GM18507 (cell line): Measurements from ENCODE around the gene ABCB1.

ENCODE experiments used
- DNase-seq: peaks from one replicate; pipeline ENCODE4 v3.0.0; 2011; ENCODE audit warnings: low read depth; ENCODE audit not compliant: insufficient read length; ENCODE audit errors: extremely low spot score
- FAIRE-seq: peaks from 2 replicates; lab custom pipeline; 2011; peaks lifted over from hg19 to GRCh38; lab: Jason Lieb, UNC

The ABCB1 gene

DNA sequence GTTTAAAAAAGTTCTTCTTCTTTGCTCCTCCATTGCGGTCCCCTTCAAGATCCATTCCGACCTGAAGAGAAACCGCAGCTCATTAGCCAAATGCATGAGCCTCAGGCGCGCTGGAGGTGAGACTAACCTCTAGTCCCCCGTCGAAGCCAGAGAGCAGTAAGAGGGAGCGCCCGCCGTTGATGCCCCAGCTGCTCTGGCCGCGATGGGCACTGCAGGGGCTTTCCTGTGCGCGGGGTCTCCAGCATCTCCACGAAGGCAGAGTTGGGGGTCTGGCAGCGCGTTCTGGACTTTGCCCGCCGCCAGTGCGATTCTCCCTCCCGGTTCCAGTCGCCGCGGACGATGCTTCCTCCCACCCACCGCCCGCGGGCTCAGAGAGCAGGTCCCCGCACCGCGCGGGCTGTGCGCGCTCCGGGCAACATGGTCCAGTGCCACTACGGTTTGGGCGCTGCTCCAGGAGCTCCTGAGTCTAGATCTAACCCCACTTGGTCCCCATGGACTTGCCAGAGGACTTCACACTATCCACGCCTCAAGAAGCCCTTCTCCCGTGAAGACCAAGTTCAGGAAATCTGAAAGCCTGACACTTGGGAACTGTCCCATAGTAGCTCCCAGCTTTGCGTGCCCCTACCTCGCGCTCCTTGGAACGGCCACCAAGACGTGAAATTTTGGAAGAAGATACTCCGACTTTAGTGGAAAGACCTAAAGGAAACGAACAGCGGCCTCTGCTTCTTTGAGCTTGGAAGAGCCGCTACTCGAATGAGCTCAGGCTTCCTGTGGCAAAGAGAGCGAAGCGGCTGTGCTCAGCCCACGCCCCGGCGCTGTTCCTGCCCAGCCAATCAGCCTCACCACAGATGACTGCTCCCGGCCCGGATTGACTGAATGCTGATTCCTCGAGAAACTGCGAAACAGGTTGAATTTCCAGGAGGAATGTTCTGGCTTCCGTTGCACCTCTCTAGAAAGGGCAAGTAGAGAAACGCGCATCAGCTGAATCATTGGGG is at the start of gene ABCB1:
TSS of gene ABCB1 (minus strand) at position 755 of the 995 bp plus-strand sequence. CDS start at position 55, 700 bp downstream.
- no peak for DNase-seq
- peak; percentile 72 for FAIRE-seq

DNA sequence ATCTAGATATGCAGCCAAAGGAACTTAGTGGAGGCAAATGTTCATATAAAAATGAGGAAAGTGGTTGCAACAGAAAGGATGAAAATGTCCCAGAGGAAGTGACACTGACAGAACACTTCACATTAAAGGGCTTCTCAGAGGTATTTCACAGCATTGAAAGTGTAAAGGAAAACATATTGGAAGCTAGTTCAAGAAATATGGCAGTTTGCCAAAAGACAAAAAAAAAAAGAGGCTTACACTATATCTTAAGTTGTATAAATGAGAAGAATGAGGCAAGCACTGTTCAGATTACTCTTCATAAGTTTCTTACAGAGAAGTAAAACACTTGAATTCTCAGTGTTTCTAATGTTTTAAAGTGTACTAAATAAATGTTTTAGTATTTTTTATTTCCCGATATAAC is 47.6 kb upstream of the ABCB1 start:
- no peak for DNase-seq
- FAIRE-seq: no peak

DNA sequence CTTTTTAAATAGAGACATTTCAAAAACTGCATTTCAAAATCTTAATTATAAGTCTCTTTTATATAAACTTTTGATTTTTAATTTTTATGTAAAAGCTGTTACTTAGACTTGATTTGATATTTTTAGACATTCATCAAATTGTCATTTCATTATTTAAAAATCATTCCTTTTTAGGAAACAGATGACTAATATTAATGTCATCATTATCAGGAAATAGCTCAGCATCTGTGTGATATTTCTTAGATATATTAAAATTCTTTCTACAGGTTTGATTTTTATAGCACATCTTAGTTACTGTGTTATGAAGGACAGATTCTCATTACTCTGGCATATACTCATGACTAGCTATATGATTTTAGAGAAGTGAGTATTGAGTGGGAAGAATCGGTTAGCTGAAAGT is 44.8 kb upstream of the ABCB1 start:
- DNase-seq: no peak
- FAIRE-seq: no peak

DNA sequence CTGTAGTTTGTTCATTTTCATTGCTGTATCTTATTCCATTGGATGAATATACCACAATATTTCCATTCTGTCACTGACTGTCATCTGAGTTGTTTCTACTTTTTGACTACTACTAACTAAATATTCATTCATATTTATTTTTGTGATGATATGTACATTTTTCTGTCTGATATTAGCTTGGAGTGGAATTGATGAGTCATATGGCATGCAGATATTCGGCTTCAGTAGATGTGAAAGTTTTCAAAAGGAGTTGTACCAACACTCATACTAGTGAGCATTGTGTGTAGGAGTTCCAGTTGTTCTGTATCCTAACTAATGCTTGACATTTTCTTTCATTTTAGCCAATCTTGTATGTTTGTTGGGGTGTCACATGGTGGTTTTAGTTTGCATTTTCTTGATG is 35.2 kb upstream of the ABCB1 start:
- DNase-seq (no peak), FAIRE-seq (no peak)

DNA sequence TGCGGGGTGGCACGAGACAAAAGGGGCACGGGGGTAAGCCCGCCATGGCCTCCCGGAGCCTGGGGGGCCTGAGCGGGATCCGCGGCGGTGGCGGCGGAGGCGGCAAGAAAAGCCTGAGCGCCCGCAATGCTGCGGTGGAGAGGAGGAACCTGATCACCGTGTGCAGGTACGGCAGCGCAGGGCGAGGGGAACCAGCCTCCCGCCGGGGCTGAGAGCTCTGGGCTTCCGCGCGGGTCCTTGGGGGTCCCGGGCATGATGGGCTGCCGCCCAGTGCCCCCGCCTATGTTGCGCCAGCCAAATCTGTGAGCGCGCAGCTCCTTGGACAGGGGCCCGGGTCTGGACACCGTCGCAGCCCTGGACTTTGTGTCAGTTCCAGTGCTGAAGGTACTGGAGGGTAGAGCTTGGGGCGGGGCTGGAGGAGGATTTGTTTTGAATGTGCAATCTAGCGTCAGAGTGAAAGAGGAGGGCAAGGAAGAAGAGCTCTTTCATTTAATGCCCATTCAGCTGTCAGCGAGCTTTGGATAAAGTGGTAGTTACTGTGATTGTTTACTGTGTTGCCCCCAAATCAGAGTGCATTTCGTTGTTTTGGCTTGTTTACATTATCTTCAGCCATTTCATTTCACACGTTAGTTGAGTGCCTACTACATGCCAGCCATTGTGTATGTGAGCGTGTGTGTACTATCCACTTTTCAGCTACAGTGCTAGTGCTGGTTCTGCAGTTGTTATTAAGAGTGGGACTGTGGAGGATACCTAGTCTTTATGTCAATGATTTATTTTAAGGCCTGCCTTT is 28.3 kb upstream of the ABCB1 start:
- FAIRE-seq (no peak), DNase-seq (no peak)

DNA sequence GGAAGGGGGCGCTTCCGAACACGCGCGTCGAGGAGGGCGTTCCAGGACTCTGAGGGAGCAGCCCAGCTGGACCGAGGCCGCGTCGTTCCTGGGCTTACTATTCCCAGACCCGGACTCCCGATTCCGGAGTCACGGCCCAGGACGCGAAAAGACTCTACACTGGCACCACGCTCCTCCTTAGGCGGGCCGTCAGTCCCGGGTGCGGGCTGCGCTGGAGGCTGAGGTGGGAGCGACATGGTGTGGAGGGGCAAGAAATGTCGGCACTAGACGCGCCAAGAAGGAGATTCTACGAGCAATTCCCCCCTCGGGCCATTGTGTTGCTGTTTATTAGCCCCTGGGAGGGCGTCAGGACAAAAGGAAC is 26.9 kb upstream of the ABCB1 start:
- DNase-seq (no peak), FAIRE-seq (no peak)

DNA sequence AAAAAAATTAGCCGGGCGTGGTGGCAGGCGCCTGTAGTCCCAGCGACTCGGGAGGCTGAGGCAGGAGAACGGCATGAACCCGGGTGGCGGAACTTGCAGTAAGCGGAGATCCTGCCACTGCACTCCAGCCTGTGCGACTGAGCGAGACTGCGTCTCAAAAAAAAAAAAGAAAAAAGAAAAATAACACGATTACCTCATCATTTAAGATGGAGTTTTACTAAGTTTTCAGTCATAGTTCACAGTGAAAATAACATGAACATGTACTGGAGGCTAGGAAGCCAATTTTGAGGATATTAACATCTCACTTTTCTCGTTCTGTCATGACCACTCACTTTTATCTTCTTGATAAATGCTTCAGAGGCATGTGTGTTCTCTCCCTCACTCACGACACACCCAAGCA is 24.4 kb upstream of the ABCB1 start:
- FAIRE-seq: no peak

DNA sequence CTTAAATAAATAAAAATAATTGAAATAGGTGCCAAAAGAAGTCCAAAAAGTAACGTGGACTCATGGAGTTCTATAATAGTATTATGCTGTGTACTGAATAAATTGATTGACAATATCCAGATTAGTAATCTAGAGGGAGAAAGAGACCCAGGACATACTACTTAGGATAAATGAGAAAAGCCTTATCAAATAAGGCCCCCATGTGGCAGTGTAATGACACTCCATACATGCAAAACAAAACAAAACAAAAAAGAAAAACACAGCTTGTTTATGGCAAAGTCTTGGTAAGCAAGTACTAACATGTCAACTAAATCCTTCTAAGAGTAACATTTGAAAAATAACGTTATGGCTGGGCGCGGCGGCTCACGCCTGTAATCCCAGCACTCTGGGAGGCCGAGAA is 23.9 kb upstream of the ABCB1 start:
- DNase-seq: no peak
- FAIRE-seq: no peak

More for the DNA sequence above, 24.4 kb upstream of the ABCB1 start:
- DNase-seq: no peak

DNA sequence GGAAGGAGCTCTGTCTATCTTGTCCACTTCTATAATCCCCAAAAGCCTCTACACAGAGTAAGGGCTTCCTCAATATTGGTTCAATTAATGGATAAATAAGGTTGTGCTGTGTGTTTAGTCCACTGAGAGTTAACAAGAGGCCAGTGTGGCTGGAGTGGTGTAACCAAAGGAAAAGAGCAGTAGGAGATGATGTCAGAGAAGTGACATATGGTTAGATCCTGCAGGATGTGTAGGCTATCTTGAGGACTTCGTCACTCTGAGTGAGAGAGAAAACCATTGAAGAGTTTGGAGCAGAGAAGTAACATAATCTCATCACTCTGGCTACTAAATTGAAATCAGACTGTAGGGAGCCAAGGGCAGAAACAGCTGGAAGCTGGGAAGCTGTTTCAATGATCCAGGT is 14.5 kb upstream of the ABCB1 start:
- no peak for FAIRE-seq
- DNase-seq: no peak

DNA sequence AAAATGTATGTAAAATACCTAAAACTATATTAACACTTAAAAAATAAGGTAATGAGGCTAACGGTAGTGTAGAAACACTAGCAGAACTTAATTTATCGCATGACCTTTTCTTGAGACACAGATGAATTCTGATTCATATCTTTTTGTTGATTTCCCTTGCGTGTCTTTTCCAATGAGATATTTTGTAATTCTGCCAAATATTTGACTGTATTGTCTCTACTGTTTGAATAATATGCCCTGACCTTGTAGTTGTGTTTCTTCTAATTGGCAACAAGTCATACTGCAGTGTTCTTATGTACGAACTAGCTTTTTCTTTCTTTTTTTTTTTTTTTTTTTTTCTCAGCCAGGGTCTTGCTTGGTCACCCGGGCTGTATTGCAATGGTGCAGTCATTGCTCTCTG is 9.2 kb upstream of the ABCB1 start:
- no peak for FAIRE-seq

DNA sequence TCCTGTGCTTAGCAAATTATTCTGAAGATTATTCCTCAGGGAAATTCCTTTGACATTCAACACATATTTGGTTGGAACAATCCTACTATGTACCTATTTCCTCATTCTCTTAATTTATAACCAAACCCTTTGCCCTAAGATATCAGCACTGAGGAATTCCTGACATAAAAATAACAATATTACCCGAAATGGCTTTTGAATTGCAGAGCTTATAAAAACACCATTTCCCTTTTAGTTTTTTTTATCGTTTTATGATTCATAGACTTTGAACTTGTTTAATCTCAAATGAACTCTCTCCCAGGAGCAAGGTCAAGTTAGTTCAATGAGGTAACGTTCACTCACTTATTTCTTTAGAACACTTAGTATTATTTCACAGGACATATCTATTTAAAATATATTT is 7.7 kb upstream of the ABCB1 start:
- FAIRE-seq: no peak
- DNase-seq: no peak

More for the DNA sequence above, 9.2 kb upstream of the ABCB1 start:
- no peak for DNase-seq

DNA sequence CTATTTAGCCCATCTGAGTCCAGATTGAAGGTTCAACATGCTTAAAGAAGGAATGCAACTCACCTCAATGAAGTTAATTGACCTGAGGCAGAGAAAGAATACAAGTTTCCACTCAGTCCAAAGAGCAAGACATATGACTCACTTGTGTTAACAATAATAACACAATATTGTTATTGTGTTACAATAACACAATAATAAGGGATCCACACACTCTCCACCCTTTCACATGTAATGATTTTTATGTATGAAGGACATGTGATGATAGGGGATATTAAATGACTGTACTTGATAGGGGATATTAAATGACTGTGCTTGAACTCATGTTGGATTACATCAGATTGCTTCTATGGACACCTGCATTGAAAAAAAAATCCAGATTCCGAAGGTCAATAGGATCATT is 3.6 kb upstream of the ABCB1 start:
- FAIRE-seq: no peak
- DNase-seq: no peak

DNA sequence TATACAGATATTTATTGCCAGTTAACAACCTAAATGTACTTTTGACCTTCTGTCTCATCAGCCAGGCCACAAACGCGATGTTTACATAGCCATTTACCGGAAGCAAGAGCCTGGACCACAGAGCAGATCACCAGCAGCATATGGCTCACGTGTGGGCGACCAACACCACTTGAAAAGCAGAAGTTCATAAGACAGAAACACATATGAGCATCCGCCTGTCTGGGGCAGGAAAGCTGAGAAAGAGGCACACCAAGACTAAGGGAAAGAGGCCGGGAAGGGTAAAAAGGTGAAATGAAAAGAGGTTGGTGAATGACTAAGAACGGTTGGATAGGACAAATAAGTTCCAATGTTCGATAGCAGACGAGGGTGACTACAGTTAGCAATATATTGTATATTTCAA is 1.3 kb downstream of the ABCB1 start:
- FAIRE-seq (peak; percentile 97), DNase-seq (peak; percentile 38)

DNA sequence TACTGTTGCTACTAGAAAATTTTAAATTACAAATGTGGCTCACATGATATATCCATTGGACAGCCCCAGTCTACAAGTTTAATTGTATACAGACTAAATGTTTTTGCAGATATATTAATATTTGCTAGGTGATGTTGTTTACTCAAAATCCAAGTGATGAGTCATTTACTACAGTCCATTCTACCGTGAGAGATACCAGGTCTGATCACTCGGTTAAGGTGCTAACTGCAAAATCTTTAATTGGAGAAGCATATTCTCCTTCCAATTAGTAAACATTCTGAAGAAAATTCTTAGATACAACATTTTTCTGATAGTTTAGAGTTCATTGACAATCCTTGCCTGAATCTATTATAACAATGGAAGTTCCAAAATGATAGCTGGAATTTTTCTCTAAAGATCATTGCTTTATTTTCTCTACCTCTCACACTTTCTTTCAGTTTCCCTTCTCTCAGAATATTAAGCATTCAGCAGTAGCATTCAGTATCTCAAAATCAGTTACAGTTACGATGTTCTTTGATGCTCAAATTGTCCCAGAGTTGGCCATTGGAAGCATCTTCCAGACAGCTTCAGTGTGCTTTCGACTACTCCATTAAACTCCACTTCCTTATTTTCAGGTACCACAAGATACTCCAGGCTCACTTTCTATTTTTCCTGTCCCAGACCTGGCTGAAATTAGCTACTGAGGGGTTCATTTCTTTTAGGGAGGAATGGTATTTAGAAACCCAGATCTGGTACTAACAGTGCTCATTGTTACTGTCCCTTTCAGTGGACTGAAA is 2.3 kb downstream of the ABCB1 start:
- DNase-seq: no peak
- FAIRE-seq: peak; percentile 21

DNA sequence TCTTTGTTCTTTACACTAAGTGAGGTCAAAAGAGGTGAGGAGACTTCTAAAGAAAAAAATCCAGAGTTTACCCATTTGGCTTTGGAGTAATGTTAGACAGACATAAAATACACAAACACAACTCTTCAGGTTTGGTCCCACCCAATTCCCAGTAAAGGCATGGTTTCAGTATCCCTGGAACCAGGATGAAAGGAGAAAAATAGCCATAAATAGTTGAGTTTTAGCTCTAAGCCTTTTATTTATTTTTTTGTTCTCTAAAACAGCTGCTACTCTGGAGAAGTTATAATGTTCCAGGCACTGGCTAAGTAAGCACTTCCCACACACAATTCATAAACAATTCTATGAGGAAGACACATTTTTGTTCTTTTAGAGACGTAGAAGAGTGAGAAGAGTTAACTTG is 4.0 kb downstream of the ABCB1 start:
- FAIRE-seq (no peak), DNase-seq (no peak)

DNA sequence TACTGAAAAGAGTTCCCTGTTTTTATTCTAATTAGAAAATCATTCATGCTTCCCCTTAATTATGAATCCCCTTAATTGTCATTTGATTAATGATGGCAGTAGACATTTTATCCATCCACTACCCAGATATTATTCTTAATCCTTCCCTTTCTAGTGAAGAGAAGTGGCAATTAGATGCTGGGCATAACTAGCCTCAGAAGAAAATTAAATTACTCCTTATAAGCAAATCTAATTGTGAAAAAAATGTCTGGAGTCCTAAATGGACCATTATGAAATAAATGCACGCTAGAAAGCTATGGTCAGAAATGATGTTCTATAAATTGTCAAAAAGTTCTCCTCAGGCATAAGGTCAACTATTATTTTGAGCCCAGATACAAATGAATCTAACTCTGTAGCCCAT is 4.5 kb downstream of the ABCB1 start:
- DNase-seq: no peak
- FAIRE-seq: no peak

DNA sequence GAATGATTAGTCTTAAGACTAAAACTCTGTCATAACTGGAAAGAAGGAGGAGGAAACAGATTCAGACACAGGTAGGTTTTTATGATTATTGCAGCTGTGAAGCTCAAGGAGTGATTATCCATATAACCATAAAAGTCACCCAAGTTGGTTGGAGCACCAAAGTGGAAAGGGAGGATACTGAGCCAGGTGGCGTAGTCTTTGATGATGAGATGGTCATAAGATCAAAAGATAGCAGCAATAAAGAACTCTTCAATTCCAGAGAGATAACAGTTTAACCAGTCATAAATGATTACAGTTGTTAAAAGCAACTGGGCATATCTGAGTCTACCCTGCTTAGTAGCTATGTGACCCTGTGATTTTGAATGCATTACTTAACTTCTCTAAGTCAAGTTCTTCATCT is 8.4 kb downstream of the ABCB1 start:
- DNase-seq: no peak
- no peak for FAIRE-seq

DNA sequence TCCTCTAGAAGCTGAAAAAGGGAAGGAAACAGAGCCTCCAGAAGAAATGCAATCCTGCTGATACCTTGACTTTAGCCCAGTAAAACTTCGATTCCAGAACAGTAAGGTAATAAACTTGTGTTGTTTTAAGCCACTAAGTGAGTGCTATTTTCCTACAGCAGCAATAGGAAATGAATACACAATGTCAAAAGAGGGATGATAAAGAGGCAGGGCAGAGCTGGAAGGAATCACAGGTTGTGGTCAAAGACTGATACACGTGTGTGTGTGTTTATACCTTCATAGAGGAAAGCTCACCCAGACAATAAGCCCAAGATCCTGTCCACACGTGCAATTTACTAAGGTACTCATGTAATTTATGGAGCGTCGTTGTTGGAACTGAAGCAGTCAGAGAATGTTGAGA is 9.5 kb downstream of the ABCB1 start:
- DNase-seq (no peak), FAIRE-seq (no peak)

DNA sequence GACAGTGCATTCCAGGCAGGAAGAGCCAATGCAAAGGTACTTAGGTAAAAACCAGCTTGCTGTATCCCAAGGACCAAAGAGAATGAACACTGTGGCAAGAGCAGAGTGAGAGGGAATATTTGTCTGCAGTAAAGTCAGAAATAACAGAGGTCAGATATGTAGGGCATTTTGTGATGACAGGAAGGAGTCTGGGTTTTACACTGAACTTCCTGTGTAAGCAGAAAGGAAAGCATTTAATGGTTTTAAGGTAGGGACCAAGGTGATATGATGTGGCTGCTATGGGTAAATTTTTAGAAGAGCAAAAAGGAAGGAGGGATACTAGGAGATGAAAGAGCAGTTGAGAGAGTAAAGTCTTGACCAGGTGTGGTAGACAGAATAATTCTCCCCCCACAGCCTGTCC is 10.1 kb downstream of the ABCB1 start:
- FAIRE-seq: no peak
- DNase-seq: no peak

DNA sequence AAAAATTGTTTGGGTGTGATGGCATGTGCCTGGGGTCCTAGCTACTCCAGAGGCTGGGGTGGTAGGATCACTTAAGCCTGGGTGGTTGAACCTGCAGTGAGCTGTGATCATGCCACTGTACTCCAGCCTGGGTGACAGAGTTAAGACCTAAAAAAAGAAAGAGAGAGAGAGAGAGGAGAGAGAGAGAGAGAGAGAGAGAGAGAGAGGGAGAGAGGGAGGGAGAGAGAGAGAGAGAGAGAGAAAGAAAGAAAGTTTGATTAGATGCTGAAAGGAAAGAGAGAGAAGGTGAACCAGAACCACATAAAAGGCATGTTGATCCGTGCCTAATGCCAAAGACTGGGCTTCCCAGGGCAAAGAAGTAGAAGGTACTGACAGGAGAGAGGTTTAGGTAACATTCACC is 11.1 kb downstream of the ABCB1 start:
- FAIRE-seq: no peak
- DNase-seq: no peak
